ENCODE data around the gene WASF2. TPM values are rescaled to one million over a fixed set of nuclear protein-coding genes. Genes with fewer than 3 reads are reported as not detected.
A peak's percentile ranks its signal among the peaks of the same experiment; 100 is the strongest.

The WASF2 gene
- total and polyA plus RNA-seq, 2 of the 8 experiments (the other 6 are each of a cell fraction or from before 2014, with no cell fraction given): 32.1 to 86.6 TPM

GRCh38 chr1:27398405-27399149 is 91.4 kb downstream of the WASF2 start:
- Histone ChIP-seq H3K79me1 (ENCODE audit: low read depth, low read length) (no peaks in the 10 kb centered on the region), H4K20me1 (replicated peaks in 1 of 2; ENCODE audit: control insufficient read depth in 1 of 2, insufficient read depth in 2 of 2, low read length in 2 of 2) (peaks cover 2 to 8% of the 10 kb centered on the region in 2 experiments), H2BK120ac (replicated peaks; ENCODE audit: low read depth, low read length) (no peak overlapping the region), H3K18ac (ENCODE audit: extremely low read depth, low read length) (no peak overlapping the region), H3K4me3 (ENCODE audit: extremely low read depth in 1 of 4, insufficient read depth in 2 of 4, low read depth in 3 of 4, low read length in 4 of 4) (no peak overlapping the region), H4K8ac (ENCODE audit: extremely low read depth, insufficient read depth, low read length) (no peak overlapping the region), H3K4me1 (replicated peaks in 1 of 4; ENCODE audit: control insufficient read depth in 3 of 4, insufficient read depth in 4 of 4, low read length in 3 of 4) (peaks cover 4 to 30% (median 12%) of the 10 kb centered on the region in 4 experiments), H2BK12ac (ENCODE audit: low read depth, low read length) (no peak overlapping the region), H3K4me2 (ENCODE audit: insufficient read depth in 1 of 2, low read depth in 2 of 2, low read length in 2 of 2) (no peak overlapping the region), H3K56ac (replicated peaks; ENCODE audit: insufficient read length, low read depth, low read length) (no peak overlapping the region), H3K23me2 (ENCODE audit: low read depth, low read length) (no peaks in the 10 kb centered on the region), H2BK15ac (ENCODE audit: low read length) (peak overlapping the region; percentile 61), H3K36me3 (ENCODE audit: control insufficient read depth in 2 of 4, insufficient read depth in 4 of 4, low read length in 3 of 4) (no peaks in the 10 kb centered on the region), H3K27me3 (replicated peaks in 1 of 4; ENCODE audit: control insufficient read depth in 3 of 4, extremely low read depth in 1 of 4, insufficient read depth in 3 of 4, low read length in 3 of 4) (no peaks in the 10 kb centered on the region), H3K4ac (replicated peaks; ENCODE audit: insufficient read length, low read depth, low read length) (no peak overlapping the region), H3K9ac (replicated peaks in 1 of 4; ENCODE audit: extremely low read depth in 1 of 4, low read depth in 3 of 4, low read length in 3 of 4) (0 out of 7 replicates have a peak overlapping the region, but pooled peaks of 1 of the 4 experiments have one; percentile 4), H3K14ac (ENCODE audit: insufficient read length) (no peak overlapping the region), H4K5ac (ENCODE audit: insufficient read length, low read depth, low read length) (no peak overlapping the region), H3K23ac (ENCODE audit: insufficient read length) (no peak overlapping the region), H3K79me2 (ENCODE audit: control insufficient read depth in 1 of 2, insufficient read depth in 2 of 2, low read length in 2 of 2) (no peaks in the 10 kb centered on the region), H2AFZ (ENCODE audit: low read length) (no peak overlapping the region), H2BK20ac (ENCODE audit: low read length) (peak overlapping the region; percentile 86; the same call in 1 of the 2 replicates), H4K91ac (replicated peaks; ENCODE audit: insufficient read length, low read length) (no peak overlapping the region), H3K9me3 (ENCODE audit: insufficient read depth in 2 of 2, low read depth in 1 of 2, low read length in 1 of 2) (no peaks in the 10 kb centered on the region), H2AK5ac (ENCODE audit: low read depth, low read length) (no peak overlapping the region), H3K27ac (ENCODE audit: low read depth, low read length) (no peak overlapping the region), H2BK5ac (ENCODE audit: low read depth, low read length) (no peak overlapping the region)
- no peak for DNase-seq (ENCODE audit: low read depth in 1 of 2, low spot score in 2 of 2)
- WGBS, 2 experiments (ENCODE audit: extremely low coverage in 1 of 2, insufficient coverage in 1 of 2, insufficient read length in 1 of 2, insufficient replicate concordance in 2 of 2, low coverage in 1 of 2, low lambda C conversion rate in 2 of 2, missing lambda C conversion rate in 1 of 2): 77% methylated on average over 3 of the region's 4 CpGs; no CpG with 5 or more reads in 1 of the 2 experiments
- no peak for FAIRE-seq
- ChIA-PET POLR2A (ENCODE audit: partially characterized antibody) (interaction anchor here (0.8 to 2.1 kb wide), 8 partner anchors 13 to 196 kb away, joined by 3 to 8 read pairs (median 4); partner anchors contain the start of genes MAP3K6 and SYTL1), CTCF (ENCODE audit: partially characterized antibody) (interaction anchor here (0.9 to 37.8 kb wide), 18 partner anchors 8 to 272 kb away, joined by 3 to 863 read pairs (median 5); partner anchors contain the start of genes AHDC1, GPR3, MAP3K6 and SYTL1)
- TF ChIP-seq CREB1 (IDR thresholded peaks at IDR 0.05) (no peak), POLR2A (IDR thresholded peaks at IDR 0.05; ENCODE audit: control extremely low read depth in 1 of 2, low read depth in 2 of 2, low read length in 2 of 2) (peak in 1 of 2 experiments; percentile 12; a peak in 1 of 3 replicates)

Data from H1 (cell line).